KOPT-K1 (cell line): ENCODE results near the gene SOX6.
"Not testable (repeated sequence)": the region's sequence is repeated elsewhere in the genome, so short reads cannot be mapped to it uniquely, and the experiment has no call there.

ENCODE experiments used
- H3K27ac ChIP-seq: fragments of 200-600 bp; sonication (generic); 2 replicates; pipeline ENCODE4 v1.5.1; 2016; ENCODE audit warnings: antibody characterized with exemption, mild to moderate bottlenecking, low read depth, low read length; ENCODE audit not compliant: poor library complexity, severe bottlenecking
- H3K36me3 ChIP-seq: fragments of 200-600 bp; sonication (generic); 2 replicates; pipeline ENCODE4 v1.5.1; 2017; ENCODE audit warnings: antibody characterized with exemption, mild to moderate bottlenecking, low read length, moderate library complexity; ENCODE audit not compliant: insufficient read depth
- H3K9me3 ChIP-seq: fragments of 200-600 bp; sonication (generic); 2 replicates; pipeline ENCODE4 v1.5.1; 2017; ENCODE audit warnings: antibody characterized with exemption, low read length, mild to moderate bottlenecking; ENCODE audit not compliant: insufficient read depth, poor library complexity, severe bottlenecking

Gene SOX6

DNA sequence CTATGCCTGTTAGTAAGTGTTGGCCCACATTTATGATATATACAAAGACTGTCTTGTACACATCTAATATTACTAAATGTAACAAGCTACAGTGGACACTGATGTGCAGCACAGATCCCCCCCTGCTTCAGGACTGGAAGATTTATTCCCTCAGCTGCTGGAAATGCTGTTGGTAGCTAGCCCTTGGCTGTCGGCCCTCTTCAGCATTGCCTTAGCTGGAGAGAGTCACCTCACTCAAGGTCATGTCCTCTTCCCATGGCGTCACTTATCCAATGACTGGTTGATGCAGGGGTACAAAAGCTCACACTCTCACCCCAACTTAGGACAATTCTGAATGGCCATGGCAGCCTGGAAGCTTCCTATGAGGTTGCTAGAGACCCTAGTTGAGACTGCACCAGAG lies 312.7 kb downstream of the SOX6 start:
- Histone ChIP-seq H3K9me3 (no peaks in the 10 kb centered on the region), H3K27ac (no peak overlapping the region), H3K36me3 (no peaks in the 10 kb centered on the region)

DNA sequence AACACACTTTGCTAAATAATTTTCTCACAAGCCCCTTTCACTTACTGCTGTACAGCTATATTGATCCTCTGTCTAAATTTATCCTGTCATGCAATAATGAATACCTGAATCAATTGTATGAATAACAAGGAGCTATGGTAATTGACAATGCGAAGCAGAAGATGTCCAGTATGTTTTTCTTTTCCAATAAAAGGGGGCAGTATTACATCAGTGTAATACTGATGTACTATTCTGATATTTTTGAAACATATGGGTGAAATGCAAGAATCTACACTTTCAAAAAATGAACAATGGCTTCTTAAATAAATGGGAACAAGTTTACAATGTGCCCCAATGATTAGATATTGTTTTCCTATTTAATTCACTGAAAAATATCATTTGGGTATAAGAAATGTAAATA lies 315.1 kb downstream of the SOX6 start:
- no peaks in the 10 kb centered on the region for H3K9me3 ChIP-seq

GRCh38 chr11:16040151-16040550 lies 316.2 kb downstream of the SOX6 start:
- no peak overlapping the region for H3K27ac ChIP-seq
- H3K36me3 ChIP-seq = no peaks in the 10 kb centered on the region
- H3K9me3 ChIP-seq = no peaks in the 10 kb centered on the region

More for the DNA sequence above, 315.1 kb downstream of the SOX6 start:
- no peaks in the 10 kb centered on the region for H3K36me3 ChIP-seq
- H3K27ac ChIP-seq = no peak overlapping the region

GRCh38 chr11:16037179-16037578 lies 319.2 kb downstream of the SOX6 start:
- no peaks in the 10 kb centered on the region for H3K9me3 ChIP-seq
- H3K36me3 ChIP-seq = no peaks in the 10 kb centered on the region
- H3K27ac ChIP-seq = no peak overlapping the region

GRCh38 chr11:16036218-16036617 lies 320.1 kb downstream of the SOX6 start:
- H3K9me3 ChIP-seq = no peaks in the 10 kb centered on the region
- no peak overlapping the region for H3K27ac ChIP-seq
- H3K36me3 ChIP-seq = no peaks in the 10 kb centered on the region

DNA sequence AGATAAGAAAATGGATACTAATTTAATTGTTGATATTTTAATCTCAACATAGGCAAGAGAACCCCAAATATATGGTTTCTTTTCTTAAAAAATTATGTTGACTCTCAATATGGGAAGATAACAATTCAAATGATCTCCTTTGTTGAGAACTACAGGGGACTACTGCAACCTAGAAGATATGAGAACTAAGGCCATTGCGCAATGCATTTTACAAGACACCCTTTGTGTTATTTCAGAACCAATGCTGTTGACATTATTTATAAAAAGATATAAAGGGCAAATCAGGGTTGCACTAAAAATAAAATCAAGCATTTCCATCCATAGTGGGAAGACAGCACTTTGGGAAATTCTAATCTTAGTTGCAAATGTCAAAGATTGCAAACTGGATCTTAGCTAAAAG lies 322.3 kb downstream of the SOX6 start:
- Histone ChIP-seq H3K27ac (no peak overlapping the region), H3K9me3 (no peaks in the 10 kb centered on the region), H3K36me3 (no peaks in the 10 kb centered on the region)

- Histone ChIP-seq H3K36me3 (no peaks in the 10 kb centered on the region), H3K9me3 (no peaks in the 10 kb centered on the region), H3K27ac (no peak overlapping the region)
Measured at GRCh38 chr11:16032974-16033373, 323.4 kb downstream of the SOX6 start.

GRCh38 chr11:16031210-16031609 lies 325.1 kb downstream of the SOX6 start:
- Histone ChIP-seq H3K36me3 (no peaks in the 10 kb centered on the region), H3K9me3 (no peaks in the 10 kb centered on the region), H3K27ac (no peak overlapping the region)

DNA sequence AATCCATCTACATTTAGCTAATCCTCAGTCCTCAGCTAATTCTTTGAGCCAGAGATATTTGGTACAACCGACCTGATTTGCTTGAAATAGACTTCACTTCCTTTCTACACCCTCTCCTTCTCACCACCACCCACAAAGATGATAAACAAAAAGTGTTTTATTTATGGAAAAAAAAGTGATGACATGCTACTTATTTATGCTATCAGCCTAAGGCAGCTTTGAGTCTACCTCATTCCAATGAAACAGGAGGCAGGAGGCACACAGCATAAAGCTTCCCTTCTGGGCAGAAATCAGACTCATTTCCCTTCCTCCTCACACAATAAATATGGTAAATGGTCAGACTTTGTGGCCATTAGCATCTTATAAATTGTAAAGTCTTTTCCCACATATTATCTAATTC lies 325.7 kb downstream of the SOX6 start:
- H3K27ac ChIP-seq = no peak overlapping the region
- H3K9me3 ChIP-seq = no peaks in the 10 kb centered on the region
- H3K36me3 ChIP-seq = no peaks in the 10 kb centered on the region

DNA sequence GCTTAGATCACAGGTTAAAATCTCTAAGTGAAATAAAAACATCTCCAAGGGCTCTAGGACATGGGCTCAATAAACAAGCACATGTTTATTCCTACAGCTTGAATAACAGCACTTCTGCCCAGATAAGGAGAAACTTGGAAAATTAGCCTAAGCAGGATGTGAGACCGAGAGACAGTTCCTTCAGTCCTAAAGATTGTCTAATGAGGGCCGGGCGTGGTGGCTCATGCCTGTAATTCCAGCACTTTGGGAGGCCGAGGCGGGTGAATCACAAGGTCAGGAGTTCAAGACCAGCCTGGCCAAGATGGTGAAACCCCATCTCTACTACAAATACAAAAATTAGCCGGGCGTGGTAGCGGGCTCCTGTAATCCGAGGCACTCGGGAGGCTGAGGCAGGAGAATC lies 327.2 kb downstream of the SOX6 start:
- H3K36me3 ChIP-seq, H3K27ac ChIP-seq: not testable (repeated sequence)

DNA sequence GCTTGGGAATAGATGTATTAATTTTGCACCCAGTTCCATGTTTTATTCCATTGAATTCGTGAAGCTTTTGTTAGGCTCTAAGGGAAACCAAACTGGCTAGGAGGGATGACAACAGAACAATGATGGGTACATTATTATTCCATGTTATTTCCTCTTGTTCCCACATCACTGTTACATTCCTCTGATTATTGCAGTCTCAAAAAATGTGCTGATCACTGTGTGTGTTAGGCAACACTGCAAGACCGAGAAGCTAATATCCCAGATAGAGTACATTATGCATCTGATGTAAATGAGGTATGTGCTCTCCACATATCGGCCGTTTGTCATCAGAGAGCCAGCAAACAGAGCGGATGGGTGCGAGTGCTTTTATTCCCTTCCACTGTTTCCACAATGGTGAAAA lies 327.9 kb downstream of the SOX6 start:
- H3K36me3 ChIP-seq = no peaks in the 10 kb centered on the region
- H3K9me3 ChIP-seq = no peaks in the 10 kb centered on the region
- no peak overlapping the region for H3K27ac ChIP-seq

More for the DNA sequence above, 327.2 kb downstream of the SOX6 start:
- H3K9me3 ChIP-seq = not testable (repeated sequence)

- no peaks in the 10 kb centered on the region for H3K9me3 ChIP-seq
- no peak overlapping the region for H3K27ac ChIP-seq
- no peaks in the 10 kb centered on the region for H3K36me3 ChIP-seq
Measured at GRCh38 chr11:16027621-16028020, 328.7 kb downstream of the SOX6 start.

DNA sequence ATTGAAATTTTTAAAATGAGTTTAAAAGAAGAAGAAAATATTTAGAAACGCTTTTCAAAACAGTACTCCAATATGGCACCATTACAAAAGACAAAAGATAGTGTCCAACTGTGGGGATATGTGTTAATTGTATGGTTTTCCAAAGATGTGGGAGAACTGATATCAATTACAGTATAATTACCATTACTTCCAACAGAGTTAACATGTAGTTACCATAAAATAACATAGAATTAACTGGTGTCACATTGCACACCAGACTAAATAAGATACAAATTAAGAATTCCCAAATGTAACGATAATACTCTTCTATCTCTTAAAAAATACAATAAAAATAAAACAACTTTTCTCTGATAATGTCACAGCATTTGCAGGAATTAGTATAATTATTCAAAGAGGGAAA lies 329.5 kb downstream of the SOX6 start:
- Histone ChIP-seq H3K36me3 (no peaks in the 10 kb centered on the region), H3K27ac (no peak overlapping the region), H3K9me3 (no peaks in the 10 kb centered on the region)

DNA sequence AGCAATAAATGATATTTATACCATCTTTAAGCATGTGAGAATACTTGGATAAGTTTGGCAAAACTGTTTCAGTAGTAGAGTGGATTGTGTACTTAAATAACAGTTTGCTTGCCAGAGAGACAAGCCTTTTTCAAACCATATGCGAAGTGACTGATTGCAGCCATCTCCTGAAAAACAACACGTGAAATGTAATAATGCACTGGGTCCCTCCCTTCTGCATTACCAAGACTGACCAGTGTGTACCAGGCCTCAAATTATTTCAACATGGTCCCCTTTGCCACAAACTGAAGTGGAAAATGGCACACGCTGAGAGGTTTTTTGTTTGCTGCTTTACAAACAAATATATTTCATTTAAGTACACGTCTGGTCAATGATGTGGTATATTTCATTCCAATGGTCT lies 337.4 kb downstream of the SOX6 start:
- H3K27ac ChIP-seq = no peak overlapping the region
- no peaks in the 10 kb centered on the region for H3K36me3 ChIP-seq
- no peaks in the 10 kb centered on the region for H3K9me3 ChIP-seq

GRCh38 chr11:16016468-16016829 lies 339.9 kb downstream of the SOX6 start:
- Histone ChIP-seq H3K27ac (no peak overlapping the region), H3K9me3 (no peaks in the 10 kb centered on the region), H3K36me3 (no peaks in the 10 kb centered on the region)

GRCh38 chr11:16015741-16016467 lies 340.4 kb downstream of the SOX6 start:
- Histone ChIP-seq H3K27ac (no peak overlapping the region), H3K9me3 (no peaks in the 10 kb centered on the region), H3K36me3 (no peaks in the 10 kb centered on the region)
